NT2/D1 (cell line): ENCODE measurements around the gene HCFC1R1.

ENCODE experiments used
- DNase-seq: peaks from one replicate; pipeline ENCODE4 v3.0.0-alpha.2; 2011; ENCODE audit warnings: low read depth, low spot score
- H3K27me3 ChIP-seq: 2 replicates; pipeline ENCODE4 v1.6.0; 2011; ENCODE audit warnings: mild to moderate bottlenecking; ENCODE audit not compliant: insufficient read length, insufficient read depth
- H3K36me3 ChIP-seq: 2 replicates; pipeline ENCODE4 v1.6.1; 2011; ENCODE audit warnings: mild to moderate bottlenecking, low read length, mixed read lengths; ENCODE audit not compliant: insufficient read depth, insufficient read length
- H3K4me1 ChIP-seq: 2 replicates; pipeline ENCODE4 v1.5.1; 2011; ENCODE audit not compliant: insufficient read depth, insufficient read length
- H3K4me3 ChIP-seq: 2 replicates; pipeline ENCODE4 v1.5.1; 2011; ENCODE audit warnings: low read depth; ENCODE audit not compliant: insufficient read length
- H3K9ac ChIP-seq: 2 replicates; pipeline ENCODE4 v1.6.0; 2011; ENCODE audit warnings: low read depth; ENCODE audit not compliant: insufficient read length
- H3K9me3 ChIP-seq: 2 replicates; pipeline ENCODE4 v1.5.1; 2011; ENCODE audit warnings: mild to moderate bottlenecking, low read length; ENCODE audit not compliant: insufficient read depth
- SUZ12 ChIP-seq: IDR thresholded peaks from 2 replicates; pipeline ENCODE4 v1.6.1; 2011; ENCODE audit not compliant: insufficient read length, insufficient read depth; ENCODE audit errors: extremely low read depth
- YY1 ChIP-seq: IDR thresholded peaks from 2 replicates; pipeline ENCODE4 v1.6.1; 2011; ENCODE audit not compliant: insufficient read length, insufficient read depth
- ZNF274 ChIP-seq: IDR thresholded peaks from 2 replicates; pipeline ENCODE4 v1.6.1; 2011; ENCODE audit warnings: mild to moderate bottlenecking, low read depth, low read length

The HCFC1R1 gene

GRCh38 chr16:3060339-3061127 is 36.8 kb upstream of the HCFC1R1 start:
- Histone ChIP-seq H3K9ac (no peak overlapping the region), H3K4me1 (peaks cover 18% of the 10 kb centered on the region), H3K36me3 (peaks cover 9% of the 10 kb centered on the region), H3K4me3 (no peak overlapping the region), H3K9me3 (no peaks in the 10 kb centered on the region), H3K27me3 (peaks cover 10% of the 10 kb centered on the region)
- TF ChIP-seq SUZ12 = no peak
- TF ChIP-seq YY1 = no peak
- no peak for TF ChIP-seq ZNF274
- DNase-seq = no peak

- peaks cover 17% of the 10 kb centered on the region for H3K4me1 ChIP-seq
- H3K36me3 ChIP-seq = peaks cover 17% of the 10 kb centered on the region
- no peak for DNase-seq
- no peaks in the 10 kb centered on the region for H3K9me3 ChIP-seq
- peak overlapping the region; percentile 78 for H3K4me3 ChIP-seq
- TF ChIP-seq YY1 = no peak
- TF ChIP-seq ZNF274 = no peak
- no peak for TF ChIP-seq SUZ12
- H3K9ac ChIP-seq = peak overlapping the region; percentile 78
- H3K27me3 ChIP-seq = peaks cover 10% of the 10 kb centered on the region
These were observed 36.0 kb upstream of the HCFC1R1 start for GRCh38 chr16:3059723-3060242.

- Histone ChIP-seq H3K9ac (peak overlapping the region; percentile 85), H3K4me1 (peaks cover 15% of the 10 kb centered on the region), H3K27me3 (peaks cover 10% of the 10 kb centered on the region), H3K36me3 (peaks cover 23% of the 10 kb centered on the region), H3K9me3 (no peaks in the 10 kb centered on the region), H3K4me3 (peak overlapping the region; percentile 78)
- TF ChIP-seq ZNF274 = no peak
- no peak for TF ChIP-seq YY1
- TF ChIP-seq SUZ12 = no peak
- DNase-seq = peak; percentile 85
These were observed 35.4 kb upstream of the HCFC1R1 start for GRCh38 chr16:3059041-3059722.

- Histone ChIP-seq H3K4me1 (peaks cover 16% of the 10 kb centered on the region), H3K9me3 (no peaks in the 10 kb centered on the region), H3K9ac (peak overlapping the region; percentile 85), H3K27me3 (peaks cover 10% of the 10 kb centered on the region), H3K36me3 (peaks cover 29% of the 10 kb centered on the region), H3K4me3 (peak overlapping the region; percentile 78)
- peak; percentile 57 for DNase-seq
- TF ChIP-seq SUZ12 = no peak
- TF ChIP-seq YY1 = no peak
- TF ChIP-seq ZNF274 = no peak
These were observed 34.6 kb upstream of the HCFC1R1 start for GRCh38 chr16:3058139-3059030.

- no peak overlapping the region for H3K9ac ChIP-seq
- DNase-seq = no peak
- no peak for TF ChIP-seq ZNF274
- no peak for TF ChIP-seq YY1
- TF ChIP-seq SUZ12 = no peak
- peaks cover 10% of the 10 kb centered on the region for H3K27me3 ChIP-seq
- H3K36me3 ChIP-seq = peaks cover 29% of the 10 kb centered on the region
- H3K4me1 ChIP-seq = peaks cover 18% of the 10 kb centered on the region
- H3K4me3 ChIP-seq = no peak overlapping the region
- no peaks in the 10 kb centered on the region for H3K9me3 ChIP-seq
These were observed 33.7 kb upstream of the HCFC1R1 start for GRCh38 chr16:3057181-3058138.
